Upper lobe of left lung (tissue), 4 donors: ENCODE data around the gene LAIR2.

Experiments used
- EP300 ChIP-seq, 4 donors: sonication (generic); formaldehyde crosslinking; IDR thresholded peaks; one replicate each; pipeline ENCODE4 v1.5.1; 2017; ENCODE audit warnings: antibody characterized with exemption in 4 of 4, control low read depth in 2 of 4
- POLR2A ChIP-seq, 4 donors: fragments of 450-650 bp; IDR thresholded peaks; one replicate each; pipeline ENCODE4 v1.5.1; 2016 to 2017; ENCODE audit warnings: antibody characterized with exemption in 4 of 4, mild to moderate bottlenecking in 2 of 4
- POLR2AphosphoS5 ChIP-seq, 2 donors: sonication (generic); formaldehyde crosslinking; IDR thresholded peaks; one replicate each; pipeline ENCODE4 v1.5.1; 2017; ENCODE audit warnings: antibody characterized with exemption in 2 of 2
- TF ChIP-seq, protein P1 (sequence below), 6 experiments: fragments of 450-650 bp in 4 of 6; fragments of 200-600 bp in 2 of 6; sonication (generic) in 2 of 6; IDR thresholded peaks; one replicate each; pipeline ENCODE4 v1.5.1; 2016 to 2019; ENCODE audit warnings: antibody characterized with exemption in 6 of 6

DNA sequence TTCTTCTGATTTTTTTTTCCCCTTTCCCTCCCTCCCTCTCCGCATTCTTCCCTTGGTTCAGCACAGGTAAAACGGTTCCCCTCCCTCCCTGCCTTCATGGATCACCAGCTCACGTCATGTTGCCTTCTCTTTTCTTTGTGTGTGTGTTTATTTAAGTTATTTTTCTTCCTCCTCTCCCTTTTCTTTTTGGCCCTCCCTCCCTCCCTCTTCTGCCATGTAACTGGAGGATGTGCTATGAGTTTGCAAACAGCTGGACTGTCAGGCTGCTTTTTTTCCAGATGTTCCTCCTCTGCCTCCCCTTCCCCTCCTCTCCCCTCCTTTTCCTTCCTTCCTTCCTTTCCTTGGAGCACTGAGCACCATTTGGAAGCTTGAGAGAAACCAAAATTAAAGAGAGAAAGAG lies 41.0 kb upstream of the LAIR2 start:
- TF ChIP-seq, protein P1, sequence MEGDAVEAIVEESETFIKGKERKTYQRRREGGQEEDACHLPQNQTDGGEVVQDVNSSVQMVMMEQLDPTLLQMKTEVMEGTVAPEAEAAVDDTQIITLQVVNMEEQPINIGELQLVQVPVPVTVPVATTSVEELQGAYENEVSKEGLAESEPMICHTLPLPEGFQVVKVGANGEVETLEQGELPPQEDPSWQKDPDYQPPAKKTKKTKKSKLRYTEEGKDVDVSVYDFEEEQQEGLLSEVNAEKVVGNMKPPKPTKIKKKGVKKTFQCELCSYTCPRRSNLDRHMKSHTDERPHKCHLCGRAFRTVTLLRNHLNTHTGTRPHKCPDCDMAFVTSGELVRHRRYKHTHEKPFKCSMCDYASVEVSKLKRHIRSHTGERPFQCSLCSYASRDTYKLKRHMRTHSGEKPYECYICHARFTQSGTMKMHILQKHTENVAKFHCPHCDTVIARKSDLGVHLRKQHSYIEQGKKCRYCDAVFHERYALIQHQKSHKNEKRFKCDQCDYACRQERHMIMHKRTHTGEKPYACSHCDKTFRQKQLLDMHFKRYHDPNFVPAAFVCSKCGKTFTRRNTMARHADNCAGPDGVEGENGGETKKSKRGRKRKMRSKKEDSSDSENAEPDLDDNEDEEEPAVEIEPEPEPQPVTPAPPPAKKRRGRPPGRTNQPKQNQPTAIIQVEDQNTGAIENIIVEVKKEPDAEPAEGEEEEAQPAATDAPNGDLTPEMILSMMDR (IDR thresholded peaks at IDR 0.05) = no peak
- TF ChIP-seq POLR2A (IDR thresholded peaks at IDR 0.05) (no peak), POLR2AphosphoS5 (IDR thresholded peaks at IDR 0.05) (no peak), EP300 (IDR thresholded peaks at IDR 0.05) (no peak)
